NCI-H1048 (cell line): Measurements from ENCODE around the gene NDUFB6.
A peak's percentile ranks its signal among the peaks of the same experiment; 100 is the strongest.
"Not testable (repeated sequence)": the region's sequence is repeated elsewhere in the genome, so short reads cannot be mapped to it uniquely, and the experiment has no call there.

ENCODE experiments used
- DNase-seq: peaks from one replicate; lab custom pipeline; 2025; lab: John Stamatoyannopoulos, UW

Gene NDUFB6

GRCh38 chr9:32570262-32570661 is 2.7 kb downstream of the NDUFB6 start:
- DNase-seq: no peak

GRCh38 chr9:32566770-32567169 is 6.2 kb downstream of the NDUFB6 start:
- no peak for DNase-seq

GRCh38 chr9:32565967-32566366 is 7.0 kb downstream of the NDUFB6 start:
- no peak for DNase-seq

- no peak for DNase-seq
Observed at GRCh38 chr9:32558408-32558934, 14.5 kb downstream of the NDUFB6 start.

- DNase-seq: no peak
Observed at GRCh38 chr9:32554591-32554990, 18.4 kb downstream of the NDUFB6 start.

- DNase-seq: no peak
Observed at GRCh38 chr9:32554107-32554506, 18.9 kb downstream of the NDUFB6 start.

GRCh38 chr9:32552172-32552872 is 20.6 kb downstream of the NDUFB6 start, which contains the start of the genes SMIM27 and TOPORS:
Gene SMIM27 (plus strand): TSS chr9:32552327. CDS start chr9:32552435, 108 bp downstream.
Gene TOPORS (minus strand): TSS chr9:32552586. CDS start chr9:32552436, 150 bp downstream.
- DNase-seq: peak; percentile 86

GRCh38 chr9:32551276-32552051 is 21.5 kb downstream of the NDUFB6 start:
- DNase-seq: peak; percentile 35

GRCh38 chr9:32550562-32551275 is 22.2 kb downstream of the NDUFB6 start:
- DNase-seq: peak; percentile 79

- no peak for DNase-seq
Observed at GRCh38 chr9:32550150-32550561, 22.8 kb downstream of the NDUFB6 start.

- not testable (repeated sequence) for DNase-seq
Observed at GRCh38 chr9:32548213-32548612, 24.7 kb downstream of the NDUFB6 start.

GRCh38 chr9:32545884-32546283 is 27.1 kb downstream of the NDUFB6 start:
- DNase-seq: no peak

GRCh38 chr9:32543047-32543446 is 29.9 kb downstream of the NDUFB6 start:
- no peak for DNase-seq

GRCh38 chr9:32533816-32534215 is 39.1 kb downstream of the NDUFB6 start:
- DNase-seq: no peak

GRCh38 chr9:32533336-32533735 is 39.6 kb downstream of the NDUFB6 start:
- no peak for DNase-seq

- no peak for DNase-seq
Observed at GRCh38 chr9:32526707-32527048, 46.3 kb downstream of the NDUFB6 start.

GRCh38 chr9:32526041-32526706 is 46.8 kb downstream of the NDUFB6 start, which contains the start of gene RIGI:
Gene RIGI (minus strand): TSS chr9:32526196. CDS start chr9:32526166, 30 bp downstream.
- peak; percentile 89 for DNase-seq

GRCh38 chr9:32525709-32526030 is 47.3 kb downstream of the NDUFB6 start:
- DNase-seq: no peak

GRCh38 chr9:32524892-32525708 is 47.9 kb downstream of the NDUFB6 start:
- no peak for DNase-seq

- not testable (repeated sequence) for DNase-seq
Observed at GRCh38 chr9:32524558-32524891, 48.4 kb downstream of the NDUFB6 start.

GRCh38 chr9:32523910-32524309 is 49.0 kb downstream of the NDUFB6 start:
- no peak for DNase-seq
